Activated CD4-positive, alpha-beta T cell treated with anti-CD3 and anti-CD28 coated beads, Interleukin-2, amount 50 U/mL, for 16 hours (primary cell): ENCODE data around the gene SHQ1.
"Not testable (repeated sequence)": the region's sequence is repeated elsewhere in the genome, so short reads cannot be mapped to it uniquely, and the experiment has no call there.

Source experiments
- DNase-seq: peaks from one replicate; pipeline ENCODE4 v3.0.0-alpha.2; 2020

The SHQ1 gene

GRCh38 chr3:72710471-72710870 is 137.8 kb downstream of the SHQ1 start:
- DNase-seq = not testable (repeated sequence)

GRCh38 chr3:72708441-72708840 is 139.8 kb downstream of the SHQ1 start:
- no peak for DNase-seq

- no peak for DNase-seq
Observed at GRCh38 chr3:72702997-72703396, 145.2 kb downstream of the SHQ1 start.

- DNase-seq = no peak
Observed at GRCh38 chr3:72702390-72702789, 145.9 kb downstream of the SHQ1 start.

GRCh38 chr3:72700106-72700505 is 148.1 kb downstream of the SHQ1 start:
- DNase-seq = no peak

- no peak for DNase-seq
Observed at GRCh38 chr3:72699631-72700030, 148.6 kb downstream of the SHQ1 start.
